ENCODE data around the gene CYB5A.

The CYB5A gene

DNA sequence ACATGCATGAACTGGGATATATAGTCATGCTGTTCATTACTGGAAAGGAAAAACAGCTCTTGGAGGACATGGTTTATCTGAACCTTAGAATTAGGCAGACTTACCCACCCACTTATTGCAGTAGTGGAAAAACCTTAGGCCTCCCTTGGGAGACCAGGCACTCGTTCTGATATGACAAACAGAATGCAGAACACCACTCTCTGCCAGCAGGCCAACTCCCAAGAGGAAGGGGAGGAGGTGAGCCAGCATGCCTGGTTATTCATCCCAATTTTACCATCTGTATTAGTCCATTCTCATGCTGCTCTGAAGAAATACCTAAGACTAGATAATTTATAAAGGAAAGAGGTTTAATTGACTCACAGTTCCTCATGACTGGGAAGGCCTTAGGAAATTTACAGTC is 41.3 kb upstream of the CYB5A start (continued):
- TF ChIP-seq PRDM2 (tag by site-specific recombination; IDR thresholded peaks at IDR 0.05; ENCODE audit: borderline replicate concordance) (no peak), ZNF26 (tag by site-specific recombination; IDR thresholded peaks at IDR 0.05) (no peak), ZFHX2 (tag by site-specific recombination; conservative IDR thresholded peaks at IDR 0.05) (no peak), SETDB1 (IDR thresholded peaks at IDR 0.05; ENCODE audit: insufficient read length, low read length) (no peak), ZNF23 (tag by site-specific recombination; IDR thresholded peaks at IDR 0.05; ENCODE audit: borderline replicate concordance) (no peak), ZNF701 (tag by site-specific recombination; IDR thresholded peaks at IDR 0.05) (no peak), ZNF600 (tag by site-specific recombination; IDR thresholded peaks at IDR 0.05) (no peak)
- TF ChIP-seq, protein P1, sequence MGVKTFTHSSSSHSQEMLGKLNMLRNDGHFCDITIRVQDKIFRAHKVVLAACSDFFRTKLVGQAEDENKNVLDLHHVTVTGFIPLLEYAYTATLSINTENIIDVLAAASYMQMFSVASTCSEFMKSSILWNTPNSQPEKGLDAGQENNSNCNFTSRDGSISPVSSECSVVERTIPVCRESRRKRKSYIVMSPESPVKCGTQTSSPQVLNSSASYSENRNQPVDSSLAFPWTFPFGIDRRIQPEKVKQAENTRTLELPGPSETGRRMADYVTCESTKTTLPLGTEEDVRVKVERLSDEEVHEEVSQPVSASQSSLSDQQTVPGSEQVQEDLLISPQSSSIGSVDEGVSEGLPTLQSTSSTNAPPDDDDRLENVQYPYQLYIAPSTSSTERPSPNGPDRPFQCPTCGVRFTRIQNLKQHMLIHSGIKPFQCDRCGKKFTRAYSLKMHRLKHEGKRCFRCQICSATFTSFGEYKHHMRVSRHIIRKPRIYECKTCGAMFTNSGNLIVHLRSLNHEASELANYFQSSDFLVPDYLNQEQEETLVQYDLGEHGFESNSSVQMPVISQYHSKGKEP (tag by site-specific recombination; IDR thresholded peaks at IDR 0.05), result no peak

DNA sequence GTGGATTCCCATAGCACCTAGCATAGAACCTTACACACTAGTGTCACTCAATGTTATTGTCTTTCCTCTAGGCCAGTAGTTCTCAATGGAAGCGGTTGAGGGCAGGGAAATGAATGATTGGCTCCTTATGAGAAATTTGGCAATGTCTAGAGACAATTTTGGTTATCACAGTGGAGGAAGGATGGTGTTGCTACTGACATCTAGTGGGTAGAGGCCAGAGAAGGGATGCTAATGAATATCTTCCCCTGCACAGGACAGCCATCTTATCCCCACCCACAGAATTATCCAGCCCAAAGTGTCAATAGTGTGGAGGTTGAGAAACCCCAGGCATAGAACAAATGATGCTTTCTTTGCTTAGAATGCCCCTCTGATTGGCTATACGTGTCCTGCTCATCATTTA is 39.6 kb upstream of the CYB5A start:
- ChIA-PET POLR2A (no interaction called here), CTCF (interaction anchor here (0.9 to 1.6 kb wide), 2 partner anchors 11 to 178 kb away, joined by 3 to 5 read pairs; no protein-coding TSS in a partner anchor)
- no peak overlapping the region for H3K27ac ChIP-seq (ENCODE audit: extremely low read depth, low read depth, low read length)
- TF ChIP-seq CTCF (tag by site-specific recombination; IDR thresholded peaks at IDR 0.05), result peak; percentile 41; the same call in 1 of the 2 replicates
- no peak for TF ChIP-seq TCF7L2 (IDR thresholded peaks at IDR 0.05; ENCODE audit: borderline replicate concordance, low read depth, low read length)
- peak; percentile 21 for TF ChIP-seq ZNF654 (tag by site-specific recombination; IDR thresholded peaks at IDR 0.05; ENCODE audit: low read depth)
- H3K4me3 ChIP-seq (ENCODE audit: low read depth, low read length), result no peak overlapping the region
- no peaks in the 10 kb centered on the region for H3K4me1 ChIP-seq (ENCODE audit: control insufficient read depth, insufficient read depth, low read length)
- H3K36me3 ChIP-seq (ENCODE audit: control insufficient read depth in 2 of 2, insufficient read depth in 1 of 2, low read length in 2 of 2), result no peaks in the 10 kb centered on the region
- H3K9me3 ChIP-seq (ENCODE audit: control insufficient read depth, insufficient read depth, low read depth, low read length), result no peaks in the 10 kb centered on the region

- TF ChIP-seq ZBTB17 (tag by site-specific recombination; IDR thresholded peaks at IDR 0.05) (peak; percentile 26; the same call in 1 of the 2 replicates), ZNF837 (tag by site-specific recombination; IDR thresholded peaks at IDR 0.05) (no peak), KLF16 (tag by site-specific recombination; IDR thresholded peaks at IDR 0.05) (no peak)
- no peaks in the 10 kb centered on the region for H3K4me1 ChIP-seq (ENCODE audit: control insufficient read depth, insufficient read depth, low read length)
- POLR2A ChIA-PET, result no interaction called here
- CTCF ChIA-PET, result interaction anchor here (0.6 to 1.6 kb wide), 5 partner anchors 12 to 1090 kb away, joined by 3 to 5 read pairs (median 3); no protein-coding TSS in a partner anchor
- no peaks in the 10 kb centered on the region for H3K36me3 ChIP-seq (ENCODE audit: control insufficient read depth in 2 of 2, insufficient read depth in 1 of 2, low read length in 2 of 2)
- H3K4me3 ChIP-seq (ENCODE audit: low read depth, low read length), result no peak overlapping the region
- no peaks in the 10 kb centered on the region; the same call in 1 of the 2 replicates for H3K9me3 ChIP-seq (ENCODE audit: control insufficient read depth, insufficient read depth, low read depth, low read length)
- H3K27ac ChIP-seq (ENCODE audit: extremely low read depth, low read depth, low read length), result no peak overlapping the region
Observed at GRCh38 chr18:74329688-74330205, 38.0 kb upstream of the CYB5A start.

Measured in HEK293 (cell line).